ENCODE measurements around the gene KCND3. TPM values are rescaled to one million over a fixed set of nuclear protein-coding genes. Genes with fewer than 3 reads are reported as not detected.

The KCND3 gene
- polyA plus RNA-seq, 3 donors: not detected

GRCh38 chr1:111850109-111850508 lies 139.4 kb downstream of the KCND3 start:
- intact Hi-C loops (cut with micrococcal nuclease): no loop called here
- peaks cover 0 to 2% (median 0%) of the 10 kb centered on the region in 7 donors for H3K9me3 Mint-ChIP-seq
- Histone ChIP-seq H3K9ac (ENCODE audit: insufficient read depth, low read length, poor library complexity, severe bottlenecking) (no peak overlapping the region), H3K27me3 (ENCODE audit: control insufficient read depth in 2 of 2, insufficient read depth in 2 of 2, low read length in 2 of 2) (no peaks in the 10 kb centered on the region), H3K79me2 (ENCODE audit: insufficient read depth, low read length) (no peaks in the 10 kb centered on the region), H3K9me3 (replicated peaks in 1 of 2; ENCODE audit: control insufficient read depth in 1 of 2, insufficient read depth in 1 of 2, low read length in 2 of 2) (no peaks in the 10 kb centered on the region), H3K4me1 (ENCODE audit: control insufficient read depth in 1 of 2, insufficient read depth in 2 of 2, low read length in 2 of 2) (no peaks in the 10 kb centered on the region), H3K36me3 (replicated peaks in 1 of 2; ENCODE audit: control insufficient read depth in 1 of 2, insufficient read depth in 2 of 2, low read length in 2 of 2) (no peaks in the 10 kb centered on the region), H3K27ac (ENCODE audit: low read depth in 1 of 2, low read length in 2 of 2) (no peak overlapping the region), H3K4me3 (replicated peaks in 1 of 3; ENCODE audit: low read depth in 2 of 3, low read length in 3 of 3) (no peak overlapping the region), H2AFZ (ENCODE audit: insufficient read depth, low read depth, low read length, poor library complexity, severe bottlenecking) (no peak overlapping the region), H3K4me2 (replicated peaks; ENCODE audit: extremely low read depth, low read length, poor library complexity, severe bottlenecking) (no peak overlapping the region), H4K20me1 (ENCODE audit: insufficient read depth, low read length) (no peaks in the 10 kb centered on the region)
- H3K27me3 Mint-ChIP-seq (ENCODE audit: low read depth in 3 of 3): peaks cover 3 to 7% (median 4%) of the 10 kb centered on the region in 3 donors
- DNase-seq: no peak
- H3K27ac Mint-ChIP-seq: no peak overlapping the region
- no peak overlapping the region for H3K4me3 Mint-ChIP-seq
- WGBS (ENCODE audit: insufficient coverage): 50% methylated on average over 1 of the region's 2 CpGs
- no peak for TF ChIP-seq CTCF (IDR thresholded peaks at IDR 0.05)
- no peaks in the 10 kb centered on the region for H3K36me3 Mint-ChIP-seq
- H3K4me1 Mint-ChIP-seq: no peaks in the 10 kb centered on the region

- H3K79me2 ChIP-seq (ENCODE audit: insufficient read depth, low read length): no peaks in the 10 kb centered on the region
- Mint-ChIP-seq H3K4me3 (no peak overlapping the region), H3K36me3 (no peaks in the 10 kb centered on the region), H3K4me1 (no peaks in the 10 kb centered on the region), H3K9me3 (peaks cover 0 to 2% (median 0%) of the 10 kb centered on the region in 7 donors), H3K27me3 (ENCODE audit: low read depth in 3 of 3) (peaks cover 4 to 7% (median 4%) of the 10 kb centered on the region in 3 donors), H3K27ac (no peak overlapping the region)
- no peaks in the 10 kb centered on the region for H3K36me3 ChIP-seq (replicated peaks in 1 of 2; ENCODE audit: control insufficient read depth in 1 of 2, insufficient read depth in 2 of 2, low read length in 2 of 2)
- H3K4me2 ChIP-seq (replicated peaks; ENCODE audit: extremely low read depth, low read length, poor library complexity, severe bottlenecking): no peak overlapping the region
- DNase-seq: no peak
- H3K4me3 ChIP-seq (replicated peaks in 1 of 3; ENCODE audit: low read depth in 2 of 3, low read length in 3 of 3): no peak overlapping the region
- H4K20me1 ChIP-seq (ENCODE audit: insufficient read depth, low read length): no peaks in the 10 kb centered on the region
- TF ChIP-seq CTCF (IDR thresholded peaks at IDR 0.05): no peak
- H3K27me3 ChIP-seq (ENCODE audit: control insufficient read depth in 2 of 2, insufficient read depth in 2 of 2, low read length in 2 of 2): no peaks in the 10 kb centered on the region
- H3K9me3 ChIP-seq (replicated peaks in 1 of 2; ENCODE audit: control insufficient read depth in 1 of 2, insufficient read depth in 1 of 2, low read length in 2 of 2): no peaks in the 10 kb centered on the region
- H3K9ac ChIP-seq (ENCODE audit: insufficient read depth, low read length, poor library complexity, severe bottlenecking): no peak overlapping the region
- WGBS (ENCODE audit: insufficient coverage): 96% methylated on average over 3 of the region's 7 CpGs
- no peak overlapping the region for H2AFZ ChIP-seq (ENCODE audit: insufficient read depth, low read depth, low read length, poor library complexity, severe bottlenecking)
- H3K4me1 ChIP-seq (ENCODE audit: control insufficient read depth in 1 of 2, insufficient read depth in 2 of 2, low read length in 2 of 2): no peaks in the 10 kb centered on the region
- intact Hi-C loops (cut with micrococcal nuclease): no loop called here
- H3K27ac ChIP-seq (ENCODE audit: low read depth in 1 of 2, low read length in 2 of 2): no peak overlapping the region
These were observed 140.5 kb downstream of the KCND3 start for GRCh38 chr1:111848852-111849545.

All from CD14-positive monocyte (primary cell).